Measurements from ENCODE around the gene VPS13D. TPM values are rescaled to one million over a fixed set of nuclear protein-coding genes. Genes with fewer than 3 reads are reported as not detected.
A peak's percentile ranks its signal among the peaks of the same experiment; 100 is the strongest.

The VPS13D gene
- total RNA-seq, 1 experiment from 2014 or later, result 20.2 TPM

DNA sequence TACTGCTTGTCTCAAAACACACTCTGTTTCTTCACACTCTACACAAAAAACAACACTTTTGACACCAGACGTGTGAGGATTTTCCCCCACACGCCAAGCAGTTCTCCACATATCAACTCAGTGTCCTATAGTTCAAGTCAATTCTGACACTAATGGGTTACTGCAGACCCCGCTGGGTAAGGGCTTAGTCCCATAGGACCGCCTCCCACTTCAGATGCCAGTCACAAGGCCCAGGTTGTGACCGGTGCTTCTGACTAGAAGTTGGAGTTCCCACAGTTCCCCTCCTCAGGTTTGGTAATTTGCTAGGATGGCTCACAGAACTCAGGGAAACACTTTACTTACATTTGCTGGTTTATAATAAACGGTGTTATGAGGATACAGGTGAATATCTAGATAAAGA, 19.9 kb downstream of the VPS13D start:
- H3K56ac ChIP-seq (ENCODE audit: insufficient read length, low read depth, low read length), result no peak overlapping the region
- H4K91ac ChIP-seq (ENCODE audit: insufficient read length, low read depth, low read length), result no peak overlapping the region
- no peak overlapping the region for H2BK15ac ChIP-seq (ENCODE audit: low read depth, low read length)
- H3K4me1 ChIP-seq (ENCODE audit: insufficient read depth, low read length), result peaks cover 8% of the 10 kb centered on the region; the same call in 1 of the 2 replicates
- no peak overlapping the region for H3K27ac ChIP-seq (ENCODE audit: insufficient read length, low read depth, low read length)
- H4K5ac ChIP-seq (ENCODE audit: insufficient read length, low read depth, low read length), result no peak overlapping the region
- no peak overlapping the region for H3K9ac ChIP-seq (ENCODE audit: extremely low read depth, insufficient read length, low read length)
- Mint-ChIP-seq H3K4me3 (no peak overlapping the region), H3K27me3 (ENCODE audit: low read depth) (no peaks in the 10 kb centered on the region), H3K4me1 (peaks cover 15 to 17% of the 10 kb centered on the region in 2 experiments), H3K9me3 (no peaks in the 10 kb centered on the region), H3K36me3 (ENCODE audit: insufficient read depth in 1 of 3, low read depth in 3 of 3) (peaks cover 14 to 49% (median 37%) of the 10 kb centered on the region in 3 experiments; a peak in 6 of 7 replicates), H3K27ac (peak overlapping the region in 2 of 3 experiments; percentile 89 to 91; a peak in 5 of 7 replicates)
- no peak overlapping the region for H3K4me2 ChIP-seq (ENCODE audit: insufficient read depth, insufficient read length, low read length)
- no peak overlapping the region for H2AK5ac ChIP-seq (ENCODE audit: insufficient read length, low read length)
- H3K23ac ChIP-seq (ENCODE audit: insufficient read length, low read depth, low read length), result no peak overlapping the region
- no peak overlapping the region for H4K8ac ChIP-seq (replicated peaks; ENCODE audit: insufficient read length, low read depth, low read length)
- TF ChIP-seq, protein P1, sequence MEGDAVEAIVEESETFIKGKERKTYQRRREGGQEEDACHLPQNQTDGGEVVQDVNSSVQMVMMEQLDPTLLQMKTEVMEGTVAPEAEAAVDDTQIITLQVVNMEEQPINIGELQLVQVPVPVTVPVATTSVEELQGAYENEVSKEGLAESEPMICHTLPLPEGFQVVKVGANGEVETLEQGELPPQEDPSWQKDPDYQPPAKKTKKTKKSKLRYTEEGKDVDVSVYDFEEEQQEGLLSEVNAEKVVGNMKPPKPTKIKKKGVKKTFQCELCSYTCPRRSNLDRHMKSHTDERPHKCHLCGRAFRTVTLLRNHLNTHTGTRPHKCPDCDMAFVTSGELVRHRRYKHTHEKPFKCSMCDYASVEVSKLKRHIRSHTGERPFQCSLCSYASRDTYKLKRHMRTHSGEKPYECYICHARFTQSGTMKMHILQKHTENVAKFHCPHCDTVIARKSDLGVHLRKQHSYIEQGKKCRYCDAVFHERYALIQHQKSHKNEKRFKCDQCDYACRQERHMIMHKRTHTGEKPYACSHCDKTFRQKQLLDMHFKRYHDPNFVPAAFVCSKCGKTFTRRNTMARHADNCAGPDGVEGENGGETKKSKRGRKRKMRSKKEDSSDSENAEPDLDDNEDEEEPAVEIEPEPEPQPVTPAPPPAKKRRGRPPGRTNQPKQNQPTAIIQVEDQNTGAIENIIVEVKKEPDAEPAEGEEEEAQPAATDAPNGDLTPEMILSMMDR (conservative IDR thresholded peaks at IDR 0.05), result no peak
- H2AFZ ChIP-seq (ENCODE audit: low read length), result no peak overlapping the region
- H3K27me3 ChIP-seq (ENCODE audit: insufficient read depth, low read length), result no peaks in the 10 kb centered on the region
- H2BK12ac ChIP-seq (ENCODE audit: insufficient read length, low read depth, low read length), result no peak overlapping the region
- H2BK20ac ChIP-seq (ENCODE audit: low read depth, low read length, poor library complexity, severe bottlenecking), result no peak overlapping the region
- peak; percentile 36 for DNase-seq
- no peak overlapping the region for H3K18ac ChIP-seq (ENCODE audit: insufficient read length, low read depth, low read length)
- H3K14ac ChIP-seq (ENCODE audit: insufficient read depth, low read length), result no peak overlapping the region
- H3K79me1 ChIP-seq (ENCODE audit: insufficient read depth, low read depth, low read length, poor library complexity, severe bottlenecking), result no peaks in the 10 kb centered on the region
- WGBS (ENCODE audit: extremely low coverage, insufficient read length, low lambda C conversion rate), result no CpG with 5 or more reads among the region's 6 CpGs
- no peak overlapping the region for H2BK120ac ChIP-seq (ENCODE audit: low read depth, low read length, poor library complexity, severe bottlenecking)
- H3T11ph ChIP-seq (ENCODE audit: low read length), result no peak overlapping the region
- no peak overlapping the region for H2BK5ac ChIP-seq (ENCODE audit: insufficient read length, low read length)
- H3K9me3 ChIP-seq (ENCODE audit: control insufficient read depth, low read depth, low read length), result no peaks in the 10 kb centered on the region
- no peaks in the 10 kb centered on the region for H3K23me2 ChIP-seq (ENCODE audit: insufficient read length, low read depth, low read length, poor library complexity, severe bottlenecking)
- H4K20me1 ChIP-seq (ENCODE audit: control insufficient read depth, insufficient read depth, insufficient read length), result no peaks in the 10 kb centered on the region
- no peaks in the 10 kb centered on the region for H3K79me2 ChIP-seq (ENCODE audit: insufficient read depth, low read length)
- no peak overlapping the region for H3K4ac ChIP-seq (ENCODE audit: low read depth, low read length)

Data from H9 (cell line).